HG03280 (cell line): Measurements from ENCODE around the gene CLEC17A.
A peak's percentile ranks its signal among the peaks of the same experiment; 100 is the strongest.
"Not testable (repeated sequence)": the region's sequence is repeated elsewhere in the genome, so short reads cannot be mapped to it uniquely, and the experiment has no call there.

Source experiments
- ATAC-seq: cut with Tn5 transposase; IDR thresholded peaks from one replicate; pipeline ENCODE4 v1.9.1; 2021; ENCODE audit warnings: mild to moderate bottlenecking, moderate library complexity; ENCODE audit not compliant: unreplicated experiment

The CLEC17A gene

DNA sequence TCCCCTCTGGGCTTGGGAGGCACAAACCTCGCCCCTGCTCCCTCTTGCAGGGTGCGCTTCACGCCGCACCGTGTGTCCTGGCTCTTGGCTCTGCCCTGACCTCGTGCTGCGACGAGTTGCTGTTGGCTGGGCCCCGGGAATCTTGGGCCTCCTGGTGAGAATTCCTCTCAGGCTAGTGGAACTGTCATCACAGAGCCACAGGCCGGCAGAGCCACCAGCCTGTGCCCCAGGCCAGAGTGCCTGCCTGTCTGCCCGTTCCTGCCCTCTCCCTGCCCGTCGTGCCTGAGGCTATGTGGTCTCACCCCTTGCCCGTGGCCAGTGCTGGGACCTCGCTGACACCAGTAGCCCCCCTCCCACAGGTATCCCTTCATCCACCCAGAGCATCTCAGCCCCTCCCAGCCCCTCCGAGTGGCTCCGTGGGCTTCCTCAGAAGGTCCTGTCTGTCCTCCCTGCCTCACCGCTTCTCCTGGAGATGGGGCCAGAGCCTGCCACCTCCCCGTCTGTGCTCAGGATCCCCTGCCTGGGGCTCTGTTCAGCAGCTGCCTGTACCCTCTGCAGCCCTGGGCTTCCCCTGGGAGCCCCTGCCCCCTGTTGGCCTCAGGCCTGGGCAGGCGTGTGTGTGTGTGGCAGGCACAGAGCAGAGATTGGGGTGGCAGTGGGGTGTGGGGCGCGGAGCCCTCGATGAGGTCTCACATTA is 24.4 kb upstream of the CLEC17A start:
- ATAC-seq: no peak

DNA sequence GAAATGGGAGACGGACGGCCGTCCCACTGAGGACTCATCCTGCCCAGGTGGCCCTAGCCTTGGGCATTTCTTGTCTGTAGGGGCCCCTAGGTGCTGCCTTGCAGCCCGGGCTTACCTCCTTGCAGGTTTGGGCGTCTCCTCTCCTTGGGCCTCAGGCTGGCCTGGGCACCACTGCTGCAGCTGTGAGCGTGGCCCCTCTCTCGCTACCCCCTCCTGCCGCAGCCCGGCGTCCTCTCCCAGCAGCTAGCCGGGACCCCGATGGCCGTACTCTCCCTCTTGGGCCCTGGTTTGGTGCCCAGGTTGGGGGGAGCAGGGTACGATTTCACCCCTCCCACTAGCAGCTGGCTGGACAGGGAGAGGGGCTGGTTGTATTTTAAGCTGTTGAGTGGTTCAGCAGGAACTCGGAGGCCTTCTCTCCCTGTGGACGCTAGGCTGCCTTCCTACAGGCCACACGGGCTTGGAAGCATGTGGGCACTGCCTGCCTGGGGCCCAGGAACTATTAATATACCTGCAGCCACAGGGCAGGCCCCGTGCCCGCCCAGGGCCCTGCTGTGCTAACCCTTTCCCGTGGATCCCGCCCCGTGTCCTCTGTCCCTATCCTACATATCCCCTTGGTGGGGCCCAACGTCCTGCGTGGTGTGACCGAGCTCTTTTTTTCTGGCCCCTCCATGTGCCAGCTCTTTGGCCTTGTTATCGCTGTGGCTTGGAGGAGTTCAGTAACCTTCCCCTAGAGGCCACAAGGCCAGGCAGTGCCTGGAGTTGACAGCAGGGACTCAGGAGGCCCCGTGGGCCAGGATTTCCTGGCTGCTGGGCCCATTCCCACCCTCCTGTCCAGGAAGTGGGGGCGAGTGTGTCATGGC is 22.7 kb upstream of the CLEC17A start:
- no peak for ATAC-seq

DNA sequence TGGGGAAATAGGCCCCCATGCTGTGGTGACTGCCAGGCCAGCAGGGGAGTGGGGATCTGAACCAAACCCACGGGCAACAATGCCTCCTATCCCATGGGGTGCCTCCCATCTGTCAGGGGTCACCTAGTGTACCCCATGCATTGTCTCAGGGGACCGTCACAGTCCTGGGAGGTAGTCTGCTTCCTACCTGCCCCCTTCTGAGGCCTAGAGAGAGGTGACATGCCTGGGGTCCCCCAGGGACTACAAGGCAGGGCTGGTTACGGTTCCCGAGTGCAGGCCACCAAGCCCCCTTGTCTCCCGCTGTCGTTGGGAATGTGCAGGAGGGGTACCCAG is 22.1 kb upstream of the CLEC17A start:
- ATAC-seq: no peak

DNA sequence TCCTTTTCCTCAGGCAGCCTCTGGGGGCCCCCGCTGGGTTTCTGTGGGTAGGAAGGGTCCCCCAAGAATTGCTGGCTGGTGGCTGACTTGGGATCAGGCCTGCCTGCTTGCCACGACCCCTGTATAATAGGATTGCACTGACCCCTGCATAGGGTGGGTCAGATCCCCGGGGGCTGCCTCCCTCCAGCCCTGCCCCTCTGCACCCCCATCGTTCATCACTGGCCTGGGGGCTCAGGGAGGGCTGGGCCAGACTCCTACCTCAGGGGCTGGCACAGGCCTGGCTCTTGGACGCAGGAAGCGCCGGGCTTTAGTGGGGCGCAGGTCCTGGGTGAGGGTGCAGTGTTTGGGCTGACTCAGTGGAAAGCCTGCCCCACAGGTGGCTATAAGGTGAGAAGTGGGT is 21.6 kb upstream of the CLEC17A start:
- no peak for ATAC-seq

DNA sequence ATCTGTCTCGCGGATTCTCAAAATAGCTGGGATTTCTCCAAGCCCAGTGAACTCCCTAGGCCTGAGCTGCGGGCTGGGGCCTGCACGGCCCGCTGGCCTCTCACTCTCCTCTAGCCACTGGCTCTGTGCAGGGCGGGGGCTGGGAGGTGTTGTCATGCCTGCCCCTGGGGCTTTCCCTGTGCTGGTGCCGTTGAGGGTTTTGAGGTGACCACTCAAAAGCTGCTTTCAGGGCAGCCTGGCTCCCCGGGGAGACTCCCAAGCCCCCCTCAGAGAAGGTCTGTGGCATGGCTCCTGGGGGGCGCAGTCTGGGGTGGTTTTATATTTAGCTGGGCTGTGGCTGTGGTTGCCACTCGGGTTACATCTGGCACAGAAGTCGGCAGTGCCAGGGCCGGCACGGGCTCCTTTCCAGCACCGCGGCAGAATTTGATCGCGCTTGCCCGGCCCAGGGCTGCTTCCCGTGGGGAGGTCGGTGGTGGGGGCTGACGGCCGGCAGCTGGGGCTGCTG is 21.0 kb upstream of the CLEC17A start:
- no peak for ATAC-seq

DNA sequence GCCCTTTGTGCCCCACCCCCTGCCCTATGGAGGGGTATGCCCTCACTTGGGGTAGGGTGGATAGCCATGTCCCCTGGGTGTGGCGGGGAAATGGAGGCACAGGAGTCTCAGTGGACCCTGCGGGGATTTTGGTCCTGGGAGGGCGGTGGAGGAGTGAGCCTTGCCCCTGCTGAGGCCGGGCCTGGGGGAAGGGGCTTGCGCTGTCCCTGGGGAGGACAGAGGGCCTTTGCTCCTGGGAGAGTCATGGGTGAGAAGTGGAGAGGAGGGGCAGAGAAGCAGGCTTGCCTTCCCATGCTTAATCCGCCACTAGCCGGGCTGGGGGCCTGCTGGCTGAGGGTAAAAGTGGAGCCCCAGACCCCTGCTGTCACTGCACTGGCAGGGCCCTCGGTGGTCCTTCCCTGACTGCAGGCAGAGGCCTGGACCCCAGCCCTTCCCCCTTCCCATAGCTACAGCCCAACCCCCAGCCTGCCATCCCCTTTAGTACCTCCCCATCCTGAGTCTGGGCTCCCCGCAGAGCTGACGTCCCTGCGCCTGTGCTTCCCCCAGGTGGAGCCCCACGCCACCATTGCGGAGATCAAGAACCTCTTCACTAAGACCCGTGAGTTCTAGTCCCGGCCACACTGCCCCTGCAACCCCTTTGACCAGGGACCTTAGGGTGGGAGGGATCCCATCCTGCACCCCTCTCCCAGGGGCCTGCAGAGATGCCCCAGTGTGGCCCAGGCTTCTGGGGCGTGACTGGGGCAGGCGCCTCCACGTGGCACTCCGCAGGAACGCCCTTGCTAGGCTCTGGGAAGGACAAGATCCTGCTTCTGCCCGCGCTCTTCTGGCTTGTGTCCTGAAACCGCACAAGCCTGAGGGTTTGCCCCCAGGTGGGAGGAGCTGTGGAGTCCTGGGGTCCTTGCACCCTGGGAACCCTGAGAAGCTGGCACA is 20.0 kb upstream of the CLEC17A start:
- ATAC-seq: no peak

DNA sequence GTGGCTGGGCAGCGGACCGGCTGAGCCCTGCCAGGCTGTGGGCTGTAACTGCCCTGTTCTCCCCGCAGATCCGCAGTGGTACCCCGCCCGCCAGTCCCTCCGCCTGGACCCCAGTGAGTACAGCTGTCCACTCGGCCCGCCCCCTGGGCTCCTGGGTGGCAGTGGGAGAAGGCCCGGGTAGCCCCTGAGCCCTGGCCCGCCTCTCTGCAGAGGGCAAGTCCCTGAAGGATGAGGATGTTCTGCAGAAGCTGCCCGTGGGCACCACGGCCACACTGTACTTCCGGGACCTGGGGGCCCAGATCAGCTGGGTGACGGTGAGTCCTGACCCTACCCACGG is 19.3 kb upstream of the CLEC17A start:
- no peak for ATAC-seq

DNA sequence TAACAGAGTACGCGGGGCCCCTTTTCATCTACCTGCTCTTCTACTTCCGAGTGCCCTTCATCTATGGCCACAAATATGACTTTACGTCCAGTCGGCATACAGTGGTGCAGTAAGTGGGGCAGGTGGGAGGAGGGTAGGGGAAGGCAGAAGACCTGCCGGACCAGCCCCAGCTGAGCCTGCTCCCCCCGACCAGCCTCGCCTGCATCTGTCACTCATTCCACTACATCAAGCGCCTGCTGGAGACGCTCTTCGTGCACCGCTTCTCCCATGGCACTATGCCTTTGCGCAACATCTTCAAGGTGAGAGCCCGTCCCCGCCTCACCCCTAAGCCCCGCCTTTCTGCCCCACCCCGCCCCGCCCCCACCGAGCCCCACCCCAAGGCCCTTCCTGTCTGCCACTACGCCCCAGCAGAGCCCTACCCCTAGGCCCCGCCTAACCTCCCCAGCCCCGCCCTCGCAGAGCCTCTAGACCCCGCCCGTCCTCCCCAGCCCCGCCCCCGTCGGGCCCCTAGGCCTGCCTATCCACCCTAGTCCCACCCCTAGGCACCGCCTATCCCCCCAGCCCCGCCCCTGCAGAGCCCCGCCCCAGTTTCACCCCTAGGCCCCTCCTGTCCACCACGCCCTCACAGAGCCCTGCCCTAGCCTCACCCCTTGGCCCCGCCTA is 18.8 kb upstream of the CLEC17A start:
- ATAC-seq: no peak

DNA sequence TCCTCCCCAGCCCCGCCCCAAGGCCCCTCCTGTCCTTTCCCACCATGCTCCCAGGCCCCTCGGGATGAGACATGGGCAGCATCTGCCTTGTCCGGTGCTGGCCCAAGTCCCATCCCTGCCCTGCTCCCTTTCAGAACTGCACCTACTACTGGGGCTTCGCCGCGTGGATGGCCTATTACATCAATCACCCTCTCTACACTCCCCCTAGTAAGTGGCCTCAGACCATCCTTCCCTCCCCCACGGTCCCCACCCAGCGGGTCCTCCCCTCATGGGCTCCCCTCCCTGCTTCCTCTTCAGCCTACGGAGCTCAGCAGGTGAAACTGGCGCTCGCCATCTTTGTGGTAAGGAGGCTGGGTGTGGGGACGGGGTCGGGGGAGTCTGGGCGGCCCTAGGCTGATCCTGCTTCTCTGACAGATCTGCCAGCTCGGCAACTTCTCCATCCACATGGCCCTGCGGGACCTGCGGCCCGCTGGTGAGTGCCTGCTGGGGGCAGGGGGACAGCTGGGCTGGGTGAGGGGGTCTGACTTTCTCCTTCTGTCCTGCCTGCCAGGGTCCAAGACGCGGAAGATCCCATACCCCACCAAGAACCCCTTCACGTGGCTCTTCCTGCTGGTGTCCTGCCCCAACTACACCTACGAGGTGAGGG is 18.1 kb upstream of the CLEC17A start:
- not testable (repeated sequence) for ATAC-seq

DNA sequence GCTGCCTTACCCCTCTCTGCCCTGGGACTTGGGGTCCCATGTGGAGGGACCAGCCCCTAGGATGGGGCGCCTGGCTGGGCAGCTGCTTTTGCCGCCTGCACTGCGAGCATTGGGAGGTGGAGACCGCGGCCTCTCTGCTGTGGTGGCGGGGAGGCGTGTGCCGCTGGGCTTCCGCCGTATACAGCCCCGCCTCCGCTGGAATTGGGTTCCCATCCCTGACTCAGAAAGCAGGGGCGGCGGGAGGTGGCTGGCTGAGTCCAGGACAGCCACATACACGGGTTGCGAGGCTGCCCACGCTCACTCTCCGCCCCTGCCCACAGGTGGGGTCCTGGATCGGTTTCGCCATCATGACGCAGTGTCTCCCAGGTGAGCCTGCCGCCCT is 17.6 kb upstream of the CLEC17A start:
- no peak for ATAC-seq

DNA sequence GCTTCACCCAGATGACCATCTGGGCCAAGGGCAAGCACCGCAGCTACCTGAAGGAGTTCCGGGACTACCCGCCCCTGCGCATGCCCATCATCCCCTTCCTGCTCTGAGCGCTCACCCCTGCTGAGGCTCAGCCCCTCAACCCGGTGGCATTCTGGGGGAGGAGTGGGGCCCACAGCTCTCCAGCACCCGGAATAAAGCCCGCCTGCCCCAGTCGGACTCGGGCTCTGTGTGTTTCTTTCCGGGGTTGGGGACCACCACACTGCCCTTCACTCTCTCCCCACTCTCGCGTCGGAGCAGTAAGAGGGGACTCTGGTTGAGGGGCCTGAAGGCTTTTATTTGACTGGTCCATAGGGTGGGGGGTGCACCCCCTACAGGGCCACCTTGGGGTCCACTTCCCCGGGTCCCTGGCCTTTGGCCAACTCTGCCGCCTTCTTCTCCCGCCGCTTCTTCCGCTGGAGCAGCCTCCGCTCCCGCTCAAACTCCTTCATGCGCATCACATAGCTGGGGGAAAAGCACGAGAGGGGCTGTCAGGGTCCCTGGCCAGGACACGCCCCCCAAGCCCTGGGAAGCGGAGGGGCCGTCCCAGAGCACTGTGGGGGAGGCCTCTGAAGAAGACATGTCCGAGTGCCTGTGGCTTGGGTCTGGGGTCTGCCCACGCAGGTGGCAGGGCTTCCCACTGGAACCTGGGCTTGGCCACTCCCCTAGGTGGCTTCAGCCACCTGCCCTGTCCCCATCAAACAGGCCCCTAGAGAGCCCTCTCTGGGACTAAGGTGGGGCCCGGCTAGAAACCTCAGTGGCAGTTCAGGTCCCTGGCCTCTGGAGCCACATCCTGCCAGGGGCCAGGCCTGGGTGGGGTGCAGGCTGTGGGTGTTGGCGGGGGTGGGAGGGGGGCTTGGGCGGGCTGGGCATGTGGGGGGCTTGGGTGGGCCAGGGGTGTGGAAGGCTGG is 16.8 kb upstream of the CLEC17A start:
- ATAC-seq: no peak

DNA sequence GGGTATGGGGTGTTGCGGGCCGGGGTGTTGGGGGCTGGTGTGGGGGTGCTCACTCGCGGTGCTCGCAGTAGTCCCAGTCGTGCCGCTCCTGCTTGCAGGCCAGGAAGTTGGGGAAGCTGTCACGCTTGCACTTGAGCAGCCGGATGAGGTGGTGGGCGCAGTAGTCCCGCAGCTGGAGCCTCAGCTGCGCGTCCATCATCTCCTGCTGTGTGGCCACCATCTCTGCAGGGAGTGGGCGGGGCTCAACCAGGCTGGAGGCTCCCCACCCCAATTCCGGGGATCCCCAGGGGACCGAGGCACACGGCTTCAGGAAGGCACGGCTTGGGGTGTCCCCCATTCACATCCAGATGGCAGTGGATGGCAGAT is 16.2 kb upstream of the CLEC17A start:
- ATAC-seq: no peak

DNA sequence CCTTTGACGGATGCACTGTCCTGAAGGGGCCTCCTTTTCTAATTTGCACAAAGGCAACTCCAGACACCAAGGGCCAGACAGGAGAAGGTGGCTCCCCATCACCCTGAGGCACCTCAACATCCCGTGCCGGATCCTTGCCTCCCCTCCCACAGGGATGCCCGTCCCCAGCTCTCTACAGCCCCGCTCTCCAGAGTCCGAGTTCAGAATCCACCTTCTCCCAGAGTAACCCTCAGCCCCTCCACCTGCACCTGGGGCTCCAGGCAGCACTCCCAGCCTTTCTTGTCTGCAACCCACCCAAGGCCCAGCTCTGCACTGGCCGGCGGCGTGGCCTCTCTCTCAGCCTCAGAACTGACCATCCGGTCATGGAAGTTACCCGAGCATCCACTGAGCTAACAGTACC is 15.8 kb upstream of the CLEC17A start:
- ATAC-seq: no peak

DNA sequence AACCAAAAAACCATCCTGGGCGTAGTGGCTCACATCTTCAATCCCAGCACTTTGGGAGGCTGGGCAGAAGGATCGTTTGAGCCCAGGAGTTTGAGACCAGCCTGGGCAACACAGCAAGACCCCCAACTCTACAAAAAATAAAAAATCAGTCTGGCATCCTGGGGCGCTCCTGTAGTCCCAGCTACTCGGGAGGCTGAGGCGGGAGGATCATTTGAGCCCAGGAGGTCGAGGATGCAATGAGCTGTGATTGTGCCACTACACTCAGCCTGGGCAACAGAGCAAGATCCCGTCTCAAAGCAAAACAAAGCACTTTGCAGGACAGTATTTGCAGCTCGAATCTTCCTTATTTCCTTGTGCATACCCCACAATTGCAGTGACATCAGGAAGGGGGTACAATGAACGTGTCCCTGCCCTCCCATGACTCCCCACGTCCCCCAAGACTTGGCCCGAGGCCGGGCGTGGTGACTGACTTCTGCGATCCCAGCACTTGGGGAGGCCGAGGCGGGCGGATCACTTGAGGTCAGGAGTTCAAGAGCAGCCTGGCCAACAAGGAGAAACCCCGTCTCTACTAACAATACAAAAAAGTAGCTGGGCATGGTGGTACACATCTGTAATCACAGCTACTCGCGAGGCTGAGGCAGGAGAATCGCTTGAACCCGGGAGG is 11.9 kb upstream of the CLEC17A start:
- no peak for ATAC-seq

DNA sequence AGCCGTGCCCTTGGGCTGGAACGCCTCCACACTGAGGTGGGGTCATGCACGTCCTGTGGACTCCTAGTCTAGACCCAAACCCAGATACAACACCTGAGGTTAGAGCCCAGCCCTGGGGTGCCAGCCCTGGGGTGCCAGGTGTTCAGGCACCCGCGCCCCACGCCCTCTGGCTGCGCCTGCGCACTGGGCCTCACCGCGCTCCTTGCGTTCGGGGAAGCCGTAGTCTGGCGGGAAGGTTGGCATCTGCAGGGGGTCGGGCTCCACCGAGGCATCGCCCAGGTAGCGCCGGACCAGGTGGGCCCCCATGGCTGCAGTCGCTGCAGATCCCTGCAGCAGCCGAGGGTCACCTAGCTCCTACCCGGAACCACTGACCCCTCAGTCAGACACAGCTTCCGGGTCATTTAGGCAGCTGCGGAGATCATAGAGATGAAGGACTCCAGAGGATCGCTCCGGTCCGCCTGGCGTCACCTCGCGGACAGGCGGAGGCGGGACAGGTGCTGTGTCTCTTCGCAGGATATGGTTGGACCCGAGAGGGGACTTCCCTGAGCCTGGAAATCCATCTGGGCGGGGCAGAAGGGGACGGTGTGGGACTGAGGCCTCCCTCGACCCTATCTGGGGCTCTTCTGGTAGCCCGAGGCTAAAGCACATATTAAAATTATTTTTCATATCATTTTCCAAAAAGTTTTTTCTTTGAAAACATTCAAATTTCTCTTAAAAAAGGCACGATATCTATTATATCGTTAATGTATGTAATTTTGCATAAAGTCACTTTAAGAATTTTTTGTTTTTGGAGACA is 11.0 kb upstream of the CLEC17A start, which contains the start of gene NDUFB7:
Gene NDUFB7, minus strand, starts transcription at position 372 of the 796 bp plus-strand sequence. Its CDS starts 66 bp downstream, at position 306.
- ATAC-seq: peak; percentile 78

DNA sequence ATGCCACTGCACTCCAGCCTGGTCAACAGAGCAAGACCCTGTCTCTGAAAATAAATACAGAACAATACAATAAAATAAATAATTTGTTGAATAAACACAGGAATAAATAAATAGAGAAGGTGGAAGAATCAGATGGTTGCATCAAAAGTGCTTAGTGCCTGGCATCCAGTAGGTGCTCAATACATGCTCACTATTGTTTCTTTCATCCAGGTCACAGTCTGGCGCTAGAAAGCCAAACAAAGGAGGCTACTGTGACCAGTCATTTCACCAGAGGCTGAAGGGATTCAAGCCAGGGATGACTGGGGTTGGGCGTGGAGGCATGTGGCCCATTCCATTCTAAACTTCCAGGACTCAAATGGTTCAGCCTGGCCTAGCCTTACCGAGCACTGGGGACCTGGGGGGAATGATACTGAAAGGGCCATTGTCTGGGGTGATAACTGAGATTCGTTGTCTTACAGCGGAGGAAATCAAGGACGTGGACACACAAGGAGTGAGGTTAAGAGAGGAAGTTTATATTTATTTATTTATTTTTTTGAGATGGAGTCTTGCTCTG is 7.4 kb upstream of the CLEC17A start:
- no peak for ATAC-seq

DNA sequence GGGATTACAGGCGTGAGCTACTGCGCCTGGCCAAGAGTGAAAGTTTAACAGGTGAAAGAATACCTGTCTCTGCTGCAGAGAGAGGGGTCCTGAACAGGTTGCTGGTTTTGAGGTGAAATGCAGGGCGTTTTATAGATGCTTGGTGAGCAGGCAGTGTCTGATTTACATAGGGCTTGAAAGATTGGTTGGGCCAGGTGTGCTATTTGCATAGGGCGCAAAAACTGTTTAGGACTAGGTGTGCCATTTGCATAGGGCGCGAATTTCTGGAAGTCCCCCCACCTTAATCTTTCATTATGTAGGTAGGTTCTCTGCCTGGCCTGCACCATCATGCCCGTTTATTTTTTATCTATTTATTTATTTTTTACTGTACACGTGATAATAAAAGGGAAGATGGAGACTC is 6.5 kb upstream of the CLEC17A start:
- no peak for ATAC-seq

DNA sequence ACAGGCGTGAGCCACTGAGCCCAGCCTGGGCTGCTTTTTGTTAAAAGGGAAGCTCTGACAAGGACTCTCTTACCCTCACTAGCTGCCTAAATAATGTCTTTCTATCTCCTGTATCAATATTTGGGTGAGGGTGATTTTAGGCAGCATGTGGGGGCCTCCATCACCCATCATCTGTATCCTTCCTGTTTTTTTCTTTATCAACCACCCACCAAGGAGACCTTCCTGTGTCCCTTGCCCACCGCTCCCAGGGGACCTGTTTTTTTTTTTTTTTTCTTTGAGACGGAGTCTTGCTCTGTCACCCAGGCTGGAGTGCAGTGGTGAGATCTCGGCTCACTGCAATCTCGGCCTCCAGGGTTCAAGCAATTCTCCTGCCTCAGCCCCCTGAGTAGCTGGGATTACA is 5.6 kb upstream of the CLEC17A start:
- ATAC-seq: no peak
